Hepatocyte (in vitro differentiated cells): ENCODE data around the gene IL2RG. TPM values are rescaled to one million over a fixed set of nuclear protein-coding genes. Genes with fewer than 3 reads are reported as not detected.

Experiments used
- DNase-seq: peaks from one replicate; pipeline ENCODE4 v3.0.0-alpha.2; 2016; ENCODE audit warnings: low spot score
- H2AFZ ChIP-seq: fragments of 200-600 bp; sonication (generic); 2 replicates; pipeline ENCODE4 v1.6.0; 2016; ENCODE audit warnings: antibody characterized with exemption, mild to moderate bottlenecking
- H3K27ac ChIP-seq: fragments of 200-600 bp; sonication (generic); 2 replicates; pipeline ENCODE4 v1.5.1; 2016; ENCODE audit warnings: mild to moderate bottlenecking
- H3K27me3 ChIP-seq: fragments of 200-600 bp; sonication (generic); 2 replicates; pipeline ENCODE4 v1.6.1; 2016
- H3K36me3 ChIP-seq: fragments of 200-600 bp; sonication (generic); replicated peaks from 2 replicates; pipeline ENCODE4 v1.5.1; 2016; ENCODE audit warnings: low read depth; ENCODE audit not compliant: insufficient read depth
- H3K4me1 ChIP-seq: fragments of 200-600 bp; sonication (generic); 2 replicates; pipeline ENCODE4 v1.5.1; 2016; ENCODE audit warnings: mild to moderate bottlenecking, moderate library complexity; ENCODE audit not compliant: insufficient read depth
- H3K4me2 ChIP-seq: fragments of 200-600 bp; sonication (generic); 2 replicates; pipeline ENCODE4 v1.6.0; 2016
- H3K4me3 ChIP-seq: fragments of 200-600 bp; sonication (generic); 2 replicates; pipeline ENCODE4 v1.5.1; 2016; ENCODE audit warnings: mild to moderate bottlenecking
- H3K79me2 ChIP-seq: fragments of 200-600 bp; sonication (generic); 2 replicates; pipeline ENCODE4 v1.6.0; 2017; ENCODE audit warnings: mild to moderate bottlenecking
- H3K9me2 ChIP-seq: fragments of 200-600 bp; sonication (generic); replicated peaks from 2 replicates; pipeline ENCODE4 v1.6.0; 2017; ENCODE audit warnings: mild to moderate bottlenecking; ENCODE audit not compliant: insufficient read depth
- H3K9me3 ChIP-seq: fragments of 200-600 bp; sonication (generic); 2 replicates; pipeline ENCODE4 v1.5.1; 2016; ENCODE audit warnings: low read depth, mild to moderate bottlenecking
- H4K20me1 ChIP-seq: fragments of 200-600 bp; sonication (generic); 2 replicates; pipeline ENCODE4 v1.6.0; 2016; ENCODE audit warnings: mild to moderate bottlenecking; ENCODE audit not compliant: insufficient read depth, poor library complexity, severe bottlenecking
- EZH2 ChIP-seq: fragments of 200-600 bp; sonication (generic); IDR thresholded peaks from 2 replicates; pipeline ENCODE4 v1.6.1; 2016; ENCODE audit warnings: antibody characterized with exemption, mild to moderate bottlenecking, borderline replicate concordance
- EZH2phosphoT487 ChIP-seq: fragments of 200-600 bp; sonication (generic); IDR thresholded peaks from one replicate; pipeline ENCODE4 v1.6.1; 2018; ENCODE audit warnings: antibody characterized with exemption, mild to moderate bottlenecking, low read depth, moderate library complexity; ENCODE audit not compliant: unreplicated experiment, severe bottlenecking
- WGBS: methylation state at CpG from one replicate; pipeline ENCODE4 v1.1.6; 2016; ENCODE audit warnings: low lambda C conversion rate; ENCODE audit errors: missing lambda C conversion rate; 5-methylcytosine and 5-hydroxymethylcytosine counted together
- polyA plus RNA-seq: library from polyadenylated mRNA; unstranded; fragments of >200 nt; fragmentation: Nextera tagmentation; extraction: Ambion mirVana; gene quantifications from 2 replicates; pipeline ENCODE4 v1.2.1, GENCODE V29; 2016
- small RNA-seq: library from RNA; depleted of rRNA; stranded (forward); fragments of <200 nt; gene quantifications from one replicate; pipeline ENCODE3, GENCODE V24; 2014
- total RNA-seq: library from RNA; depleted of rRNA; stranded (reverse); fragments of >200 nt; gene quantifications from 2 replicates; pipeline ENCODE4 v1.2.3, GENCODE V29; 2014
- TF ChIP-seq, protein P1 (sequence below): fragments of 200-600 bp; sonication (generic); IDR thresholded peaks from 2 replicates; pipeline ENCODE4 v1.5.1; 2016; ENCODE audit warnings: antibody characterized with exemption, mild to moderate bottlenecking; ENCODE audit not compliant: poor library complexity

IL2RG gene
- total and polyA plus RNA-seq, 2 experiments from 2014 or later, result 7.1 to 13.5 TPM

DNA sequence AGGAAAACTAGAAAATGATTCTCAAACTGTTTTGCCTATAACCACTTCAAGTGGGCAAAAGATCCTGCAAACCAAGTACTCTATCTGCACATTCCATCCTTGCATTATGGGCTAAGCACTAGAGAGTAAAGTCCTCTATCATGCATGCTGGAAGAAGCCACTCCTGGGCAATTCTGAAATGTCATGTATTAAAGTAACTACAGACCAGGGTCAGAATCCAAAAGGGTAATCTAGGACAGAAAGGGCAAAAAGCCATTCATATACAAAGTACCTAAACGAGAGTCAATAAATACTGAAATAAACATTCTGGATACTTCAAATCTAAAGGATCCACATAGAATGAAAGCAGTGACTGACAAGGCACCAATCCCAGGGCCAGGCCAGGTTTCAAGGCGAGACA, 44.3 kb downstream of the IL2RG start:
- Histone ChIP-seq H4K20me1 (no peaks in the 10 kb centered on the region), H3K4me2 (peak overlapping the region; percentile 73), H3K27ac (peak overlapping the region; percentile 95), H3K9me3 (no peaks in the 10 kb centered on the region), H3K79me2 (peaks cover 44% of the 10 kb centered on the region), H3K36me3 (no peaks in the 10 kb centered on the region), H3K9me2 (no peaks in the 10 kb centered on the region), H3K4me1 (peaks cover 5% of the 10 kb centered on the region), H3K4me3 (peak overlapping the region; percentile 64), H3K27me3 (no peaks in the 10 kb centered on the region), H2AFZ (peak overlapping the region; percentile 67)
- 33% methylated on average over 2 of the region's 2 CpGs for WGBS
- TF ChIP-seq EZH2, result no peak
- TF ChIP-seq, protein P1, sequence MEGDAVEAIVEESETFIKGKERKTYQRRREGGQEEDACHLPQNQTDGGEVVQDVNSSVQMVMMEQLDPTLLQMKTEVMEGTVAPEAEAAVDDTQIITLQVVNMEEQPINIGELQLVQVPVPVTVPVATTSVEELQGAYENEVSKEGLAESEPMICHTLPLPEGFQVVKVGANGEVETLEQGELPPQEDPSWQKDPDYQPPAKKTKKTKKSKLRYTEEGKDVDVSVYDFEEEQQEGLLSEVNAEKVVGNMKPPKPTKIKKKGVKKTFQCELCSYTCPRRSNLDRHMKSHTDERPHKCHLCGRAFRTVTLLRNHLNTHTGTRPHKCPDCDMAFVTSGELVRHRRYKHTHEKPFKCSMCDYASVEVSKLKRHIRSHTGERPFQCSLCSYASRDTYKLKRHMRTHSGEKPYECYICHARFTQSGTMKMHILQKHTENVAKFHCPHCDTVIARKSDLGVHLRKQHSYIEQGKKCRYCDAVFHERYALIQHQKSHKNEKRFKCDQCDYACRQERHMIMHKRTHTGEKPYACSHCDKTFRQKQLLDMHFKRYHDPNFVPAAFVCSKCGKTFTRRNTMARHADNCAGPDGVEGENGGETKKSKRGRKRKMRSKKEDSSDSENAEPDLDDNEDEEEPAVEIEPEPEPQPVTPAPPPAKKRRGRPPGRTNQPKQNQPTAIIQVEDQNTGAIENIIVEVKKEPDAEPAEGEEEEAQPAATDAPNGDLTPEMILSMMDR, result no peak
- TF ChIP-seq EZH2phosphoT487, result no peak
- DNase-seq, result peak; percentile 7

DNA sequence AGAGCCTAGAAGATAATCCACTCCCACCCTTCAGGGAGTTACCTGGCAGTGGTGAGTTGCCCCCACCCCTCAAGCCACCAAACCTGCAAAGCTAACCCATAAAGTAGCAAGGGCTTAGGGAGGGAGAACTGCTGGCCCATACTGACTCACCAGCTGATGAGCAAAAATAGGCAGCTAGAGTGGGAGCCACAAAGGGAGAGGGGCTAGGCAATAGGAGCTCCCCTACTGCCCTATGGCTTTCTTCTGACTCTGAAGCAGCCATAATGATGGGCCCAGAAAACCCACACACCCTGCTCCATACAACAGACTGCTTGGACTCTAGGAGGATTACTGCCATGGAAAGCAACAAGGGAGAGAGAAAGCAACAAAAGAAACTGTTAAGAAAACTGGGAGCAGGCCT, 51.2 kb downstream of the IL2RG start:
- Histone ChIP-seq H3K9me2 (no peaks in the 10 kb centered on the region), H3K9me3 (no peaks in the 10 kb centered on the region), H4K20me1 (no peaks in the 10 kb centered on the region), H3K4me2 (no peak overlapping the region), H3K27ac (no peak overlapping the region), H3K36me3 (no peaks in the 10 kb centered on the region), H3K79me2 (peaks cover 25% of the 10 kb centered on the region), H3K4me1 (no peaks in the 10 kb centered on the region), H3K27me3 (no peaks in the 10 kb centered on the region), H3K4me3 (no peak overlapping the region), H2AFZ (no peak overlapping the region)
- TF ChIP-seq, protein P1, result no peak
- TF ChIP-seq EZH2 (no peak), EZH2phosphoT487 (no peak)
- DNase-seq, result no peak

DNA sequence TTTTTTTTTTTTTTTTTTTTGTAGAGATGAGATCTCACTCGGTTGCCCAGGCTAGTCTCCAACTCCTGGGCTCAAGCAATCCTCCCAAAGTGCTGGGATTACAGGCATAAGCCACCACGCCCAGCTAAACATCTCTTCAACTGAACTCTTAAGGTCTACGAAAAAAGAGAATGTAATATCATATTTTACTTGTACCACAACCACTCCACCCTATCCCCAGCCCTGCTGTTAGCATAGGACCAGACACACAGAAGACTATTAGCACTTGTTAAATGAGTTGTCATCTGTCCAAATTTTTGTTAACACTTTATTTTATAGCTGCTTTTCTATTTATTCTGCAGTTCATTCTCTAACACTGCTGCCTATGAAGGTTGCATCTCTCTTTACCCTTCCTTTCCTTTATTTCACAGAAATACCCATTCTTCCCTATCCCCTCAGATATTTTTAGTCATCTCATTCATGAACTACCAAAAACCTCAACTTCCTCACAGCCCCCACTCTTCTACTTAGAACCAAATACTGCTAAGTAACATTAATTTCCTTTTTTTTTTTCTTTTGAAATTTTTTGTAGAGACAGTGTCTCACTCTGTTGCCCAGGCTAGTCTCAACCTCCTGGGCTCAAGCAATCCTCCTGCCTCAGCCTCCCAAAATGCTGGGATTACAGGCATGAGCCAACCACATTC, 53.4 kb downstream of the IL2RG start:
- Histone ChIP-seq H2AFZ (no peak overlapping the region), H3K9me2 (no peaks in the 10 kb centered on the region), H3K27ac (no peak overlapping the region), H3K4me3 (no peak overlapping the region), H4K20me1 (no peaks in the 10 kb centered on the region), H3K4me2 (no peak overlapping the region), H3K27me3 (no peaks in the 10 kb centered on the region), H3K79me2 (peaks cover 4% of the 10 kb centered on the region), H3K4me1 (no peaks in the 10 kb centered on the region), H3K9me3 (no peaks in the 10 kb centered on the region), H3K36me3 (no peaks in the 10 kb centered on the region)
- TF ChIP-seq, protein P1, result no peak
- TF ChIP-seq EZH2phosphoT487, result no peak
- TF ChIP-seq EZH2, result no peak
- no peak for DNase-seq
- 75% methylated on average over 2 of the region's 3 CpGs for WGBS

Small RNA genes within 50 kb of the gene (small RNA-seq; reads per million reads assigned to genes)
- not detected for gene CXorf65

Other genes with a start within 250 kb of the IL2RG start
- 0.20 TPM in 1 of 2 replicates, not detected in the other for gene TEX11, start 202.9 kb downstream of the IL2RG start, total RNA-seq
- gene TEX11, start 202.9 kb downstream of the IL2RG start, polyA plus RNA-seq, result not detected in 2 replicates
- 1.8 and 3.5 TPM in 2 replicates for gene SLC7A3, start 180.5 kb downstream of the IL2RG start, total RNA-seq
- 1.1 TPM in 1 of 2 replicates, not detected in the other for gene SLC7A3, start 180.5 kb downstream of the IL2RG start, polyA plus RNA-seq
- gene SNX12, start 43.2 kb downstream of the IL2RG start, total RNA-seq, result 61.0 and 68.8 TPM in 2 replicates
- gene SNX12, start 43.2 kb downstream of the IL2RG start, polyA plus RNA-seq, result 7.5 and 8.3 TPM in 2 replicates
- 9.7 and 10.8 TPM in 2 replicates for gene FOXO4, start 15.7 kb downstream of the IL2RG start, total RNA-seq
- 3.5 and 6.3 TPM in 2 replicates for gene FOXO4, start 15.7 kb downstream of the IL2RG start, polyA plus RNA-seq
- not detected in 2 replicates for gene CXorf65, start 4.8 kb downstream of the IL2RG start, total RNA-seq
- gene CXorf65, start 4.8 kb downstream of the IL2RG start, polyA plus RNA-seq, result not detected in 2 replicates
- 24.9 and 32.7 TPM in 2 replicates for gene MED12, start 7.0 kb upstream of the IL2RG start, total RNA-seq
- gene MED12, start 7.0 kb upstream of the IL2RG start, polyA plus RNA-seq, result 12.9 and 15.7 TPM in 2 replicates
- 1.6 and 2.7 TPM in 2 replicates for gene NLGN3, start 33.3 kb upstream of the IL2RG start, total RNA-seq
- gene NLGN3, start 33.3 kb upstream of the IL2RG start, polyA plus RNA-seq, result 0.79 and 1.6 TPM in 2 replicates
- 95.4 and 103 TPM in 2 replicates for gene GJB1, start 111.6 kb upstream of the IL2RG start, total RNA-seq
- gene GJB1, start 111.6 kb upstream of the IL2RG start, polyA plus RNA-seq, result 82.6 and 98.2 TPM in 2 replicates
- gene ZMYM3, start 142.6 kb upstream of the IL2RG start, total RNA-seq, result 25.0 and 26.2 TPM in 2 replicates
- gene ZMYM3, start 142.6 kb upstream of the IL2RG start, polyA plus RNA-seq, result 10.5 and 15.1 TPM in 2 replicates
- gene NONO, start 172.1 kb upstream of the IL2RG start, total RNA-seq, result 318 and 330 TPM in 2 replicates
- gene NONO, start 172.1 kb upstream of the IL2RG start, polyA plus RNA-seq, result 175 and 204 TPM in 2 replicates
- gene ITGB1BP2, start 190.2 kb upstream of the IL2RG start, total RNA-seq, result 1.1 and 1.6 TPM in 2 replicates
- gene ITGB1BP2, start 190.2 kb upstream of the IL2RG start, polyA plus RNA-seq, result 0.15 and 1.2 TPM in 2 replicates